ENCODE measurements around the gene KCNJ14.
A peak's percentile ranks its signal among the peaks of the same experiment; 100 is the strongest.

Gene KCNJ14

GRCh38 chr19:48510421-48511268, 55.3 kb downstream of the KCNJ14 start:
- DNase-seq, result peak; percentile 86 to 87

- DNase-seq, result peak; percentile 49 to 65
Observed at GRCh38 chr19:48511321-48511731, 56.0 kb downstream of the KCNJ14 start.

- peak; percentile 72 to 81 for DNase-seq
Observed at GRCh38 chr19:48511800-48512503, 56.6 kb downstream of the KCNJ14 start, which contains the start of gene LMTK3. LMTK3 (minus strand) TSS chr19:48511835; CDS start chr19:48511576, 259 bp downstream.

GRCh38 chr19:48512504-48513288, 57.3 kb downstream of the KCNJ14 start:
- DNase-seq, result no peak

- peak; percentile 76 to 80 for DNase-seq
Observed at GRCh38 chr19:48513289-48514122, 58.1 kb downstream of the KCNJ14 start.

GRCh38 chr19:48514123-48514458, 58.7 kb downstream of the KCNJ14 start:
- no peak for DNase-seq

GRCh38 chr19:48516536-48516935, 61.2 kb downstream of the KCNJ14 start:
- no peak for DNase-seq

Data from activated T-cell treated with anti-CD3 and anti-CD28 coated beads, Interleukin-2, amount 50 U/mL, for 48 hours (primary cell).